HEK293T (cell line): Measurements from ENCODE around the gene FAM135A.

ENCODE experiments used
- CTCF ChIA-PET: fragments of 350-600 bp; formaldehyde crosslinking; extraction: SDS; loops from one replicate; lab custom pipeline; 2021; ENCODE audit warnings: antibody characterized with exemption, inconsistent platforms; lab: Yijun Ruan, JAX
- POLR2A ChIA-PET: fragments of 350-600 bp; formaldehyde crosslinking; extraction: SDS; loops from one replicate; lab custom pipeline; 2020; ENCODE audit warnings: antibody characterized with exemption, inconsistent platforms; lab: Yijun Ruan, JAX
- DNase-seq: peaks from one replicate; pipeline ENCODE4 v3.0.0; 2012; ENCODE audit warnings: mixed read lengths; ENCODE audit errors: extremely low spot score
- ARNT ChIP-seq: fragments of 450-650 bp; IDR thresholded peaks from 2 replicates; pipeline ENCODE4 v1.6.1; 2017; ENCODE audit warnings: mild to moderate bottlenecking
- BHLHE40 ChIP-seq: fragments of 450-650 bp; IDR thresholded peaks from 2 replicates; pipeline ENCODE4 v1.6.1; 2016; ENCODE audit warnings: mild to moderate bottlenecking, moderate library complexity, borderline replicate concordance
- CTBP1 ChIP-seq: fragments of 450-650 bp; IDR thresholded peaks from 2 replicates; pipeline ENCODE4 v1.6.1; 2016; ENCODE audit warnings: borderline replicate concordance
- ELF4 ChIP-seq: fragments of 450-650 bp; IDR thresholded peaks from 2 replicates; pipeline ENCODE4 v1.6.1; 2017; ENCODE audit warnings: antibody characterized with exemption
- FOXA1 ChIP-seq: fragments of 450-650 bp; IDR thresholded peaks from 2 replicates; pipeline ENCODE4 v1.6.1; 2016; ENCODE audit warnings: mild to moderate bottlenecking
- FOXK2 ChIP-seq: fragments of 450-650 bp; IDR thresholded peaks from 2 replicates; pipeline ENCODE4 v1.6.1; 2016; ENCODE audit warnings: mild to moderate bottlenecking
- FOXM1 ChIP-seq: fragments of 450-650 bp; IDR thresholded peaks from 2 replicates; pipeline ENCODE4 v1.6.1; 2017; ENCODE audit warnings: mild to moderate bottlenecking, borderline replicate concordance
- HDGF ChIP-seq: fragments of 450-650 bp; IDR thresholded peaks from 2 replicates; pipeline ENCODE4 v1.6.1; 2017; ENCODE audit warnings: antibody characterized with exemption, borderline replicate concordance
- L3MBTL2 ChIP-seq: fragments of 450-650 bp; conservative IDR thresholded peaks from 2 replicates; pipeline ENCODE4 v1.6.1; 2016; ENCODE audit warnings: mild to moderate bottlenecking
- LEF1 ChIP-seq: fragments of 450-650 bp; IDR thresholded peaks from 2 replicates; pipeline ENCODE4 v1.6.1; 2017; ENCODE audit warnings: mild to moderate bottlenecking, borderline replicate concordance
- NFRKB ChIP-seq: fragments of 450-650 bp; IDR thresholded peaks from 2 replicates; pipeline ENCODE4 v1.6.1; 2016; ENCODE audit warnings: mild to moderate bottlenecking, moderate library complexity
- PKNOX1 ChIP-seq: fragments of 450-650 bp; IDR thresholded peaks from 2 replicates; pipeline ENCODE4 v1.6.1; 2016
- SP1 ChIP-seq: fragments of 450-650 bp; IDR thresholded peaks from 2 replicates; pipeline ENCODE4 v1.6.1; 2017
- SUZ12 ChIP-seq: fragments of 450-650 bp; IDR thresholded peaks from 2 replicates; pipeline ENCODE4 v1.6.1; 2016; ENCODE audit warnings: mild to moderate bottlenecking
- TARDBP ChIP-seq: fragments of 450-650 bp; IDR thresholded peaks from 2 replicates; pipeline ENCODE4 v1.6.1; 2016
- ZNF384 ChIP-seq: fragments of 450-650 bp; IDR thresholded peaks from 2 replicates; pipeline ENCODE4 v1.6.1; 2016

The FAM135A gene

GRCh38 chr6:70414813-70415212 lies 1.5 kb downstream of the FAM135A start:
- DNase-seq: no peak
- TF ChIP-seq CTBP1 (no peak), FOXK2 (no peak), TARDBP (no peak)
- CTCF ChIA-PET: interaction anchor here (0.7 kb wide), 2 partner anchors 45 to 112 kb away, joined by 4 to 6 read pairs; no protein-coding TSS in a partner anchor
- POLR2A ChIA-PET: interaction anchor here (0.7 kb wide), 1 partner anchor 17 kb away, joined by 3 read pairs; no protein-coding TSS in a partner anchor

- TF ChIP-seq ARNT: no peak
- no peak for TF ChIP-seq HDGF
- TF ChIP-seq NFRKB: no peak
- TF ChIP-seq LEF1: no peak
- TF ChIP-seq ELF4: no peak
- TF ChIP-seq BHLHE40: no peak
- no peak for TF ChIP-seq FOXK2
- TF ChIP-seq PKNOX1: no peak
- no peak for TF ChIP-seq SUZ12
- TF ChIP-seq SP1: no peak
- TF ChIP-seq CTBP1: no peak
- TF ChIP-seq TARDBP: no peak
- TF ChIP-seq FOXM1: no peak
- CTCF ChIA-PET: no interaction called here
- DNase-seq: no peak
- POLR2A ChIA-PET: no interaction called here
Observed at GRCh38 chr6:70415247-70415646, 1.9 kb downstream of the FAM135A start.

GRCh38 chr6:70415660-70416059 lies 2.4 kb downstream of the FAM135A start:
- no peak for DNase-seq
- TF ChIP-seq NFRKB: no peak
- no peak for TF ChIP-seq CTBP1
- TF ChIP-seq SUZ12: no peak
- no peak for TF ChIP-seq LEF1
- TF ChIP-seq TARDBP: no peak
- no peak for TF ChIP-seq SP1
- TF ChIP-seq ARNT: no peak
- TF ChIP-seq ELF4: no peak
- TF ChIP-seq FOXM1: no peak
- no peak for TF ChIP-seq L3MBTL2
- TF ChIP-seq ZNF384: no peak
- TF ChIP-seq PKNOX1: no peak
- no peak for TF ChIP-seq FOXK2
- ChIA-PET POLR2A (no interaction called here), CTCF (no interaction called here)

GRCh38 chr6:70421509-70421908 lies 8.2 kb downstream of the FAM135A start:
- DNase-seq: no peak
- ChIA-PET CTCF (no interaction called here), POLR2A (interaction anchor here (1.6 kb wide), 1 partner anchor 8 kb away, joined by 7 read pairs; the partner anchor contains the start of gene FAM135A)
- TF ChIP-seq SUZ12: no peak
- TF ChIP-seq LEF1: no peak
- TF ChIP-seq SP1: no peak
- TF ChIP-seq CTBP1: no peak
- no peak for TF ChIP-seq L3MBTL2
- TF ChIP-seq TARDBP: no peak
- no peak for TF ChIP-seq BHLHE40
- TF ChIP-seq PKNOX1: no peak
- no peak for TF ChIP-seq NFRKB
- TF ChIP-seq ARNT: no peak
- TF ChIP-seq FOXA1: no peak
- TF ChIP-seq ZNF384: no peak
- TF ChIP-seq HDGF: no peak
- TF ChIP-seq ELF4: no peak
- no peak for TF ChIP-seq FOXK2
- no peak for TF ChIP-seq FOXM1

- no peak for DNase-seq
- ChIA-PET POLR2A (no interaction called here), CTCF (no interaction called here)
- TF ChIP-seq FOXM1 (no peak), BHLHE40 (no peak), L3MBTL2 (no peak), SUZ12 (no peak)
Observed at GRCh38 chr6:70423189-70424134, 10.2 kb downstream of the FAM135A start.

GRCh38 chr6:70424291-70424690 lies 11.0 kb downstream of the FAM135A start:
- POLR2A ChIA-PET: interaction anchor here (1.2 kb wide), 1 partner anchor 14 kb away, joined by 3 read pairs; no protein-coding TSS in a partner anchor

More at GRCh38 chr6:70424291-70424690, 11.0 kb downstream of the FAM135A start:
- TF ChIP-seq PKNOX1 (no peak), HDGF (no peak), ARNT (no peak), FOXA1 (no peak), CTBP1 (no peak), BHLHE40 (no peak)
- CTCF ChIA-PET: no interaction called here
- DNase-seq: no peak
